Breast epithelium (tissue), 3 donors: ENCODE results near the gene CADPS.

ENCODE experiments used
- CTCF ChIP-seq, 3 donors: fragments of 450-650 bp; IDR thresholded peaks; one replicate each; pipeline ENCODE4 v1.5.1; 2016 to 2017; ENCODE audit warnings: antibody characterized with exemption in 3 of 3, mild to moderate bottlenecking in 3 of 3, moderate library complexity in 3 of 3
- POLR2AphosphoS5 ChIP-seq, 3 donors: sonication (generic); formaldehyde crosslinking; IDR thresholded peaks; one replicate each; pipeline ENCODE4 v1.6.1; 2017; ENCODE audit warnings: antibody characterized with exemption in 3 of 3

- no peak for TF ChIP-seq CTCF (IDR thresholded peaks at IDR 0.05)
- no peak for TF ChIP-seq POLR2AphosphoS5 (IDR thresholded peaks at IDR 0.05)
Observed at GRCh38 chr3:62797132-62797531, 78.1 kb downstream of the CADPS start.
